ENCODE results near the gene HIRA.

The HIRA gene

DNA sequence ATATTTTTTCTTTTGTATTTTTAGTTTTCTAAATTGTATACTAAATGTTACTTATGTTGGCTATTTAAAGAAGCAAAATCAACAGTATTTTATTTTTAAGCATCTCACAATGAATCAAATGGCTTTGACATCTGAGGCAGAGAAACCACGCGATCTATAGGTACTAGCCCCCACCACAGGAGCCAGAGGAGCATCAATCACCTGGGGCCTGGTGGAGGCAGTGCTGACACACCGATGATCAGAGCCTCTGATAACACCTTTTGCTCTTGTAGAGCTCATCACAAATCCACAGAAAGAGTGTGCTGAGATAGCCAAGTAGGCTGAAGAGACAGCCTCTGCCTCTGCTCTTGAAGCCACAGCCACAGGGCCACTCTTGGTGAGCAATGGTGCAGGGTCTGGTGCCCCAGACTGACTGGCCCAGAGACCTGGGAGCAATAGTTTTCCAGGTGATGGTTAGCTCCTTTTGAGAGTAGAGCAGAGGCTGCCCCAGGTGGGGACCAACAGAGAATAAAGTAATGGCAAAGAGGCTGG is 25.2 kb downstream of the HIRA start:
- Histone ChIP-seq H3K23ac (ENCODE audit: low read depth, low read length, poor library complexity) (no peak overlapping the region), H3K4ac (ENCODE audit: low read length) (no peak overlapping the region), H3K27ac (replicated peaks; ENCODE audit: low read length) (no peak overlapping the region), H3K36me3 (replicated peaks in 1 of 2; ENCODE audit: control insufficient read depth in 2 of 2, insufficient read depth in 2 of 2, low read length in 2 of 2) (peaks cover 39 to 97% of the 10 kb centered on the region in 2 donors), H4K91ac (ENCODE audit: low read depth, low read length, poor library complexity) (no peak overlapping the region), H3K4me1 (ENCODE audit: control insufficient read depth in 2 of 2, insufficient read depth in 1 of 2, low read depth in 1 of 2, low read length in 2 of 2) (no peaks in the 10 kb centered on the region), H2BK120ac (ENCODE audit: low read depth, low read length) (no peak overlapping the region), H2BK12ac (ENCODE audit: low read length) (no peak overlapping the region), H2BK5ac (ENCODE audit: low read length) (no peak overlapping the region), H3K4me2 (ENCODE audit: insufficient read depth, low read length, poor library complexity, severe bottlenecking) (no peak overlapping the region), H3K9ac (ENCODE audit: low read depth, low read length, poor library complexity) (no peak overlapping the region), H3K18ac (ENCODE audit: low read length) (no peak overlapping the region), H3K9me3 (replicated peaks in 1 of 2; ENCODE audit: control insufficient read depth in 2 of 2, insufficient read depth in 1 of 2, low read depth in 1 of 2, low read length in 2 of 2) (no peaks in the 10 kb centered on the region), H2BK15ac (ENCODE audit: low read length) (no peak overlapping the region), H4K8ac (ENCODE audit: low read depth, low read length) (no peak overlapping the region), H3K14ac (ENCODE audit: low read length) (no peak overlapping the region), H3K79me1 (ENCODE audit: low read depth, low read length) (no peaks in the 10 kb centered on the region), H2AK5ac (ENCODE audit: low read depth, low read length) (no peak overlapping the region), H3K4me3 (ENCODE audit: low read length in 2 of 2) (no peak overlapping the region), H2AFZ (ENCODE audit: low read length) (no peak overlapping the region), H3K27me3 (ENCODE audit: control insufficient read depth in 3 of 3, insufficient read depth in 3 of 3, low read depth in 1 of 3, low read length in 3 of 3) (no peaks in the 10 kb centered on the region)
- no CpG with 5 or more reads among the region's 3 CpGs for WGBS, 2 donors (ENCODE audit: extremely low coverage in 2 of 2, insufficient read length in 2 of 2, insufficient replicate concordance in 1 of 2)
- no peak for DNase-seq (ENCODE audit: low spot score)

DNA sequence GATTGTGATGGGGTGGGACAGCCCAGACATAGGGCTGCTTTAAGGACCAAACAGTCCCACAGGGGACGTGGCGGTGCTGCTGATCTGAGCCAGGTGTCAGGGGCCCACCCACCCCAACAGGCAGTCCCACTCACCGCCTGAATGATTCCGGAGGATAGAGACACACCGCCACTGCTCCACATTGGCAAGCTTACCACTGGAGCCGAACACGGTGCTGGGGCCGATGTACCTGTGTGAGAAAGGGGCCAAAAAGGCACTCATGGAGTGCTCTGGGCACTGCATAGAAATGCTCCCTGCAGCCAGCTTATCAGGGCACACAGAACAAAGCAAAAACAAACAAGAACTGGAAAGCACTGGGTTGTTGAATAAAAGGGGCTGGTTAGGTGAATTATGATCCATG is 25.9 kb downstream of the HIRA start:
- H3K9ac ChIP-seq (ENCODE audit: low read depth, low read length, poor library complexity), result no peak overlapping the region
- no peak overlapping the region for H2BK12ac ChIP-seq (ENCODE audit: low read length)
- H2BK15ac ChIP-seq (ENCODE audit: low read length), result no peak overlapping the region
- no peak overlapping the region for H3K14ac ChIP-seq (ENCODE audit: low read length)
- no peaks in the 10 kb centered on the region for H3K4me1 ChIP-seq (ENCODE audit: control insufficient read depth in 2 of 2, insufficient read depth in 1 of 2, low read depth in 1 of 2, low read length in 2 of 2)
- H2BK5ac ChIP-seq (ENCODE audit: low read length), result no peak overlapping the region
- no peak overlapping the region for H3K4me3 ChIP-seq (ENCODE audit: low read length in 2 of 2)
- H3K27me3 ChIP-seq (ENCODE audit: control insufficient read depth in 3 of 3, insufficient read depth in 3 of 3, low read depth in 1 of 3, low read length in 3 of 3), result no peaks in the 10 kb centered on the region
- H3K18ac ChIP-seq (ENCODE audit: low read length), result no peak overlapping the region
- H2AFZ ChIP-seq (ENCODE audit: low read length), result no peak overlapping the region
- no CpG with 5 or more reads among the region's 8 CpGs for WGBS, 2 donors (ENCODE audit: extremely low coverage in 2 of 2, insufficient read length in 2 of 2, insufficient replicate concordance in 1 of 2)
- no peak overlapping the region for H2AK5ac ChIP-seq (ENCODE audit: low read depth, low read length)
- no peak overlapping the region for H3K23ac ChIP-seq (ENCODE audit: low read depth, low read length, poor library complexity)
- H3K4ac ChIP-seq (ENCODE audit: low read length), result no peak overlapping the region
- no peaks in the 10 kb centered on the region for H3K79me1 ChIP-seq (ENCODE audit: low read depth, low read length)
- no peak overlapping the region for H4K8ac ChIP-seq (ENCODE audit: low read depth, low read length)
- DNase-seq (ENCODE audit: low spot score), result no peak
- no peak overlapping the region for H3K27ac ChIP-seq (replicated peaks; ENCODE audit: low read length)
- H4K91ac ChIP-seq (ENCODE audit: low read depth, low read length, poor library complexity), result no peak overlapping the region
- no peak overlapping the region for H2BK120ac ChIP-seq (ENCODE audit: low read depth, low read length)
- H3K4me2 ChIP-seq (ENCODE audit: insufficient read depth, low read length, poor library complexity, severe bottlenecking), result no peak overlapping the region
- peaks cover 42 to 97% of the 10 kb centered on the region in 2 donors for H3K36me3 ChIP-seq (replicated peaks in 1 of 2; ENCODE audit: control insufficient read depth in 2 of 2, insufficient read depth in 2 of 2, low read length in 2 of 2)
- H3K9me3 ChIP-seq (replicated peaks in 1 of 2; ENCODE audit: control insufficient read depth in 2 of 2, insufficient read depth in 1 of 2, low read depth in 1 of 2, low read length in 2 of 2), result no peaks in the 10 kb centered on the region

DNA sequence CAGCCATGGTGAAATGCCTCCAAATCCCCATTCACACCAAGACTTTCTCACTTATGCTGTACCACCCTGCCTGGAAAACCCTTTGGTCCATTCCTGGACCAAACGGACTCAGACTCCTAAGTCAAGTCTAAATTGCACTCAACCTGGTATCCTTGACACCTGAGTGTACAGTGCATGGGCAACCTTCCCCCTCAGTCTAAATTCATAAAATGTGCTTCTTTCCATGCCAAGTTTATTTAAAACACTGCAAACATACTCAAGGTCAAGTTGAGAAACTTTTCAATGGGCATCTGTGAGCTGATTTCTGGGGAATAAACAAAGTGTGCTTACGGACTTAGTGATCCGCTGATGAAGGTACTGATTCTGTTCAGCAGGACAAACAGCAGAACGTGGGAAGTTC is 26.4 kb downstream of the HIRA start:
- no CpG with 5 or more reads among the region's 4 CpGs for WGBS, 2 donors (ENCODE audit: extremely low coverage in 2 of 2, insufficient read length in 2 of 2, insufficient replicate concordance in 1 of 2)
- no peak overlapping the region for H2BK120ac ChIP-seq (ENCODE audit: low read depth, low read length)
- peaks cover 42 to 97% of the 10 kb centered on the region in 2 donors for H3K36me3 ChIP-seq (replicated peaks in 1 of 2; ENCODE audit: control insufficient read depth in 2 of 2, insufficient read depth in 2 of 2, low read length in 2 of 2)

DNA sequence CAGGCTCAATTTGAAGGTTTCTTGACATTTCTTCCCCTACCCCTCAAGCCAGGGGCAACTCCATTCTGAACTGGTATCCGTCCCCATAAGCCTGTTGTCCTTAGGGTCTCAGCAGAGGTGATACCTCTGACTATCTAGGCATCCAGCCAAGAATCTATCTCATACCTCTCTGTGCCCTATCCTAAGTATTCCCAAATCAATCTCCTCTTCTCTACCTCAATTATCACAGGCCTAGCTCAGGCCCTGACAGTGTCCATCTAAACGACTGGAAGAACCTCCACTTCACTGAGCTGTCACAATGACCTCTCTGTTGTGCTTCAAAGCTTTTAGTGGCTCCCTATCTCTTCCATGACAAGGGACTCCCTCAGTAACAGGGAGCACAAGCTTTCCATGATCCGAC is 26.9 kb downstream of the HIRA start:
- no peak overlapping the region for H3K9ac ChIP-seq (ENCODE audit: low read depth, low read length, poor library complexity)
- no peak overlapping the region for H3K4me2 ChIP-seq (ENCODE audit: insufficient read depth, low read length, poor library complexity, severe bottlenecking)
- no peak overlapping the region for H2BK5ac ChIP-seq (ENCODE audit: low read length)
- H3K18ac ChIP-seq (ENCODE audit: low read length), result no peak overlapping the region
- H3K14ac ChIP-seq (ENCODE audit: low read length), result no peak overlapping the region
- H3K79me1 ChIP-seq (ENCODE audit: low read depth, low read length), result no peaks in the 10 kb centered on the region
- no peak for DNase-seq (ENCODE audit: low spot score)
- no peak overlapping the region for H3K4me3 ChIP-seq (ENCODE audit: low read length in 2 of 2)
- WGBS, 2 donors (ENCODE audit: extremely low coverage in 2 of 2, insufficient read length in 2 of 2, insufficient replicate concordance in 1 of 2), result no CpG with 5 or more reads among the region's 3 CpGs
- H2BK15ac ChIP-seq (ENCODE audit: low read length), result no peak overlapping the region
- no peak overlapping the region for H2AFZ ChIP-seq (ENCODE audit: low read length)
- no peak overlapping the region for H3K23ac ChIP-seq (ENCODE audit: low read depth, low read length, poor library complexity)
- H3K4me1 ChIP-seq (ENCODE audit: control insufficient read depth in 2 of 2, insufficient read depth in 1 of 2, low read depth in 1 of 2, low read length in 2 of 2), result no peaks in the 10 kb centered on the region
- H2AK5ac ChIP-seq (ENCODE audit: low read depth, low read length), result no peak overlapping the region
- H3K4ac ChIP-seq (ENCODE audit: low read length), result no peak overlapping the region
- no peaks in the 10 kb centered on the region for H3K27me3 ChIP-seq (ENCODE audit: control insufficient read depth in 3 of 3, insufficient read depth in 3 of 3, low read depth in 1 of 3, low read length in 3 of 3)
- H2BK12ac ChIP-seq (ENCODE audit: low read length), result no peak overlapping the region
- no peak overlapping the region for H4K8ac ChIP-seq (ENCODE audit: low read depth, low read length)
- peaks cover 38 to 96% of the 10 kb centered on the region in 2 donors for H3K36me3 ChIP-seq (replicated peaks in 1 of 2; ENCODE audit: control insufficient read depth in 2 of 2, insufficient read depth in 2 of 2, low read length in 2 of 2)
- H2BK120ac ChIP-seq (ENCODE audit: low read depth, low read length), result no peak overlapping the region
- H4K91ac ChIP-seq (ENCODE audit: low read depth, low read length, poor library complexity), result no peak overlapping the region
- no peak overlapping the region for H3K27ac ChIP-seq (replicated peaks; ENCODE audit: low read length)
- no peaks in the 10 kb centered on the region for H3K9me3 ChIP-seq (replicated peaks in 1 of 2; ENCODE audit: control insufficient read depth in 2 of 2, insufficient read depth in 1 of 2, low read depth in 1 of 2, low read length in 2 of 2)

More for the DNA sequence above, 26.4 kb downstream of the HIRA start:
- Histone ChIP-seq H2BK15ac (ENCODE audit: low read length) (no peak overlapping the region), H3K9me3 (replicated peaks in 1 of 2; ENCODE audit: control insufficient read depth in 2 of 2, insufficient read depth in 1 of 2, low read depth in 1 of 2, low read length in 2 of 2) (no peaks in the 10 kb centered on the region), H3K4me3 (ENCODE audit: low read length in 2 of 2) (no peak overlapping the region), H3K14ac (ENCODE audit: low read length) (no peak overlapping the region), H3K27me3 (ENCODE audit: control insufficient read depth in 3 of 3, insufficient read depth in 3 of 3, low read depth in 1 of 3, low read length in 3 of 3) (no peaks in the 10 kb centered on the region), H2BK5ac (ENCODE audit: low read length) (no peak overlapping the region), H3K4me1 (ENCODE audit: control insufficient read depth in 2 of 2, insufficient read depth in 1 of 2, low read depth in 1 of 2, low read length in 2 of 2) (no peaks in the 10 kb centered on the region), H3K79me1 (ENCODE audit: low read depth, low read length) (no peaks in the 10 kb centered on the region), H4K91ac (ENCODE audit: low read depth, low read length, poor library complexity) (no peak overlapping the region), H3K27ac (replicated peaks; ENCODE audit: low read length) (no peak overlapping the region), H3K23ac (ENCODE audit: low read depth, low read length, poor library complexity) (no peak overlapping the region), H2BK12ac (ENCODE audit: low read length) (no peak overlapping the region), H3K4me2 (ENCODE audit: insufficient read depth, low read length, poor library complexity, severe bottlenecking) (no peak overlapping the region), H2AK5ac (ENCODE audit: low read depth, low read length) (no peak overlapping the region), H3K18ac (ENCODE audit: low read length) (no peak overlapping the region), H4K8ac (ENCODE audit: low read depth, low read length) (no peak overlapping the region), H3K9ac (ENCODE audit: low read depth, low read length, poor library complexity) (no peak overlapping the region), H2AFZ (ENCODE audit: low read length) (no peak overlapping the region), H3K4ac (ENCODE audit: low read length) (no peak overlapping the region)
- no peak for DNase-seq (ENCODE audit: low spot score)

Measured in neuronal stem cell (in vitro differentiated cells).